Measurements from ENCODE around the gene ARHGAP6.

DNA sequence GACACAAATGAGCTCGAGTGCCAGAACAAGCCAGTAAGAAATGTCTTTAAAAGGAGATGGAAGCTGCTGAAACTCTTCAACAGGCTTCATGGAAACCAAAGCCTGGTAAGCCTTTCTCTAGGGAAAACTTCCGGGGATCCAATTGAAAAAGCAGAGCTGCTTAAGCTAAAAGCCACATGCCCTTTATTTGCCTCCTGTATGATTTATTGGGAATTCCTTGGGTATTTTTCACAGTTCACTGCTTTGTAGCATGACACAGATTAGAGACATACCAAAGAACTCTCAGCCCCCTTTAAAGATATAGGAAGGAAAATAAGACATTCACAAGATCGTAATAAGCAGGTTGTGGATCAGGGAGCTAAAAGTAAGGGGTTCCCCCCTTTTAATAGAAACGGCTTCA, 6.5 kb upstream of the ARHGAP6 start:
- TF ChIP-seq EZH2phosphoT487 (IDR thresholded peaks at IDR 0.05; ENCODE audit: low read length), result no peak
- no peak for TF ChIP-seq EZH2 (optimal IDR thresholded peaks at IDR 0.05; ENCODE audit: low read depth, low read length)
